HG03460 (cell line): ENCODE measurements around the gene ADAMTS7.
"Not testable (repeated sequence)": the region's sequence is repeated elsewhere in the genome, so short reads cannot be mapped to it uniquely, and the experiment has no call there.

Experiments used
- ATAC-seq: cut with Tn5 transposase; IDR thresholded peaks from one replicate; pipeline ENCODE4 v1.9.1; 2021; ENCODE audit not compliant: unreplicated experiment

Gene ADAMTS7

DNA sequence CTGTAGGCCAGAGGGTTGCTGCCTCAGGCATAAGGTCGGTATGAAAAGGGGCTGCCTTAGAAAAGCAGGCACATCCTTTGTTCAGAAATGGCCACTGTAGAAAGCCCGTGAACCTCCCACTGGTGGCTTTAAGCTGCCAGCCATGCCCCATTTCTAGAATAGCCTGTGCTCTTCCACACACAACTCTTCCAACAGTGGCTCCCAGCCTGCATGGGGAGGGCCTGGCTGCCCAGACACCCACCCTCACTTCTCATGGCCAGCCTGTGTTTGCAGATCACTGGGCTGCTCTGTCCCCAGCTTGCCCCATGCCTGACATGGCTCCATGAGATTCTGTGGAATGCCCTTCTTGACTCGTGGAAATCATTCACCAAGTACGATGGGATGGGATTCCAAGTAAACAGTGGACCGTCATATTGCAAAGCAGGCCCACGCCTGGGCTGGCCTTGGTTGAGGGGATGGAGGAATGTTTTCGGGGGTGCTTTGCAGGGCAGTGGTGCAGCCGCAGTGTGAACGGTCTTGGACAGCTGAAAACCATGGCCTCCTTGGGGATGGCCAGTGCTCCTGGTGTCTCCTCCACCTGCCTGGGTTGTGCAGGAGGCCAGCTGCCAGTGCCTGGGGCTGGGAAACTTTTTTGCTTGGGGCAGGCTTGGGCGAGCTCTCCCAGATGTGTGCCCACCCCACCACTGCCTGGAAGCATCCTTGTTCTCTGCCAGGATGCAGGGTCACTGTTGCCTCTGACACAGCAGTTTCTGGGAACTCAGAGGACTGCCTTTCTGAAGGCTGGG, 57.3 kb downstream of the ADAMTS7 start:
- ATAC-seq: not testable (repeated sequence)

DNA sequence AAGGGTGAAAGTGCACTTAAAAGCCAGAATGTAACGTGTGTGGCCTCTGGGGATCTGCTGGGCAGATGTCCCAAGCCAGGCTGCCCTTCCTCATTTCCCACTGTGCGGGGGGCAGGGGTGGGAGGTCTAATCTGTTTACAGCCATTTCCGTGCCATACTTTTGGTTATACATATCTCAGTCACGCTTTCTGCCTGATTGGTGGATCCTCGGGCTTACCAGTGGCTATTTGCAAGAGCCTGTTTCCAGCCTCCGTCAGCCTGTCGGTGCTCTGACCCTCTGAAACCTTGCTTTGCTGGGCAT, 58.0 kb downstream of the ADAMTS7 start:
- not testable (repeated sequence) for ATAC-seq

DNA sequence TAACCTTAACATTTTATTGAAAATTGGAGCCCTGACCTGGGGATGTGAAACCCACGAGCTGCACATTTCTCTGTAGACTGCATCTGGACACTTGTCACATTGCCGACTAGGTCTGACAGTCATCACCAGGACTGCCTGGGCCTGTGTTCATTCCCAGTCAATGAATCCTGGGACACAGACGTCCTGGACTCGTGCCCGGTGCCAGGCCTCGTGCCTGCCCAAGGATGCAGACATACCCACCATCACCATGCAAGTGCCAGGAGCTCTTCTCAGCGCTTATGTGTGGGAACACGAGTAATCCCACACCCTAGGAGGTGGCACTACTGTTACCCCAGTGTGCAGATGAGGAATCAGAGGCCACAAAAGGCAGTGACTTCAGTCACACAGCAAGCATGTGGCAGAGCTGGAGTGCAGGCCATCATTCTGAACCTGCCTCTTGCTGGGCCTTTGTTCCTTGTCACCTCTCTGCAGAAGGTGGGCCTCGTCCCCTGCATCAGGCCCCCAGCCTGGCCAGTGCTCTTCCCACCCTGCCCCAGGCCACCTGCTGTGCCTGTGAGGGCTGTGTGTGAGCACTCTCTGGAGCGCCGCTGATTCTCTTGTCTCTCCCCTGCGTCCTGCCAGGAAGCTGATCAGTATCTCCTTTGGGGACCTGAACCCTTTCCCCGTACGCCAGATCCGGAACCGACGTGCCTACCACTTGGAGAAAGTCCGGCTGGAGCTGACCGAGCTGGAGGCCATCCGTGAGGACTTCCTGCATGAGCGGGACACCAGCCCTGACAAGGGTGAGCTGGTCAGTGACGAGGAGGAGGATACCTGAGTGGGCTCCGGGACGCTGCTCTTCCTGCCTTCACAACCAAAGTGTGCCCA, 58.5 kb downstream of the ADAMTS7 start:
- no peak for ATAC-seq

DNA sequence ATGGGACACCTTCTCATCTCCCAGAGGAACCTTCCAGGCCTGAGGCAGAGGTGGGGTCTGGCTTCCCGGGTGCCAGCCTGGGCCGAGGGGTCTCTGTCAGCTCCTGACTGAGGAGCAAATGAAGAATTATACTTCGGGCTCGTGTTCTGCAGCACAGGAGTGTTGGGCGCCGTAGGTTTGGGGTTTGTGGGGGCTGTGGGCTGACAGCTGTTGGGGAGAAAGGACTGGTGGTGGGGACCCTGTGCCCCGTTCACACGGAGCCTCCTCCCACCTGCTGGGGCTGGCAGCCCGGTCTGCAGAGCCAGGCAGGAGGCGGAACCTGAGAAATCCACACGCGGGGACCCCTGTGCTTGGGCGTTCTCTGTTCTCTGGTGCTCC, 59.7 kb downstream of the ADAMTS7 start:
- ATAC-seq: no peak

DNA sequence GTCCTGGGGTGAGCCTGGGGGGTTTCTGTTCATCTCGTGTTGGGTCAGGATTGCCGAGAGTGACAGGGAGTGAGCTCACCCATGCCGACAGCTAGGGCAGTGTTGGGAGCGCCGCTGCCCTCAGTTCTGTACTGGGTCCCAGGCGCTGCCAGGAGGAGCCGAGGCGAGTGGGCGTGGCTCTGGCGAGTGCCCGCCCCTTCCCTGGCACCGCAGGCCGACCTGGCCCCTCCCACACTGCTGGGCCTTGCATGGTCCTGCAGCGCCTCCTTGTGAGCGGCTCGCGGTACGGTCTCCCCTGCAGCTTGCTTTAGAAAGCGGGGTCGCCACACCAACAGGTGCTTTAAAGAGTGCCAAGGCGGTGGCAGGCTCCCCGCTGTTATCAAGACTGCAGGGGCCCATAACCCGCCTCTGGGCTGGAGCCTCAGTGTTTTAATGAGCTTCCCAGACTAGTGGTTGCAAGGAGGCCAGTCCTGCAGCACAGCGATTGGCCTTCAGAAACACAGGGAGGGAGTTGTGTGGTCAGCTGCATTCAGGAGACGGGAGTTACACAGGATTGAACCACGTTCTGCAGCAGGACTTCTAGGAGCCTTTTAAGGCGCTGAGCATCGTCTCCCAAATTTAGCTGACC, 60.2 kb downstream of the ADAMTS7 start:
- peak; percentile 88 for ATAC-seq

DNA sequence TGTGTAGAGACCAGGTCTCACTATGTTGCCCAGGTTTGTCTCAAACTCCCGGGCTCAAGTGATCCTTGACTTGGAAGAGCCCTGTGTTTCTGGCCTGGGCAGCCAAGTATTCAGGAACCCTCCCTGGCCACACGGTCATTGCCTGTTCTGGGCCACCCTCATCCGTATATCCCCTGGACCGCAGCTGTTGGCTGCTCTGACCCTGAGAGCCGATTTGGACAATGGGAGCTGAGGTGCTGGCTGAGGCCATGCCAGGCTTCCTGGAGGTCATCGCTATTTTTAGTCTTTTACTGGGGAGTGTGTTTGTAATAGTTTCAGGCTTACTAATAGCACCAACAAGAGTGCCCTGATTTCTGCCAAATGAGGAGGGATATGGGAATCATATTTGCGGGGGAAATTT, 60.7 kb downstream of the ADAMTS7 start:
- no peak for ATAC-seq

DNA sequence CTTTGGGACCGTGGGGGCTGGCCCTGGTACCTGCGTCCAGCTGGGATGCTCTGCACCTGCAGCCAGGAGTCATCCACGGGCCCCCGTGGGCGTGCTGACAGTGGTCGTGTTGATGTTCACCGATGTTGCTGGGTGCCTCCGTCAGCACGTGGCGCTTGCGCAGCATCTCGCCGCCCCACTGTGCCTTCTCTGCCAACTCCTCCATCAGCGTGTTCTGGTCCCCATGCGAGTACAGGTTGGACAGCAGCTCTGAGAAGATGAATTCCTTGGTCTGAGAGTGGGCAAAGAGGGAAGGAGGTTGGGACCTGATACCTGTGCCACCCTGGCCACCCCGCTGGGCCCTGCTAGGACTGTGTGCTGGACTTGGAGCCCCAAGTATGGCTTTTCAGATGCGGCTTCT, 61.4 kb downstream of the ADAMTS7 start:
- ATAC-seq: no peak

DNA sequence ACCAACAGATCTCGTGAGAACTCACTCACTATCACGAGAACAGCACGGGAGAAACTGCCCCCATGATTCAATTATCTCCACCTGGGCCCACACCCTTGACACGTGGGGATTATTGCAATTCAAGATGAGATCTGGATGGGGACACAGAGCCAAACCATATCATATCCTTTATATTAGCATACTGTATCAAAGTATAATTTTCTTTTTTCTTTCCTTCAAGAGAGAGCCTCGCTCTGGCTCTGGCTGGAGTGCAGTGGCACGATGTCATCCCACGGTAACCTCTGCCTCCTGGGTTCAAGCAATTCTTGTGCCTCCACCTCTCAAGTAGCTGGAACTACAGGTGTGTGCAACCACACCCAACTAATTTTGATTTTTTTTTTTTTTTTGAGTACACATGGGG, 63.4 kb downstream of the ADAMTS7 start:
- ATAC-seq: not testable (repeated sequence)

DNA sequence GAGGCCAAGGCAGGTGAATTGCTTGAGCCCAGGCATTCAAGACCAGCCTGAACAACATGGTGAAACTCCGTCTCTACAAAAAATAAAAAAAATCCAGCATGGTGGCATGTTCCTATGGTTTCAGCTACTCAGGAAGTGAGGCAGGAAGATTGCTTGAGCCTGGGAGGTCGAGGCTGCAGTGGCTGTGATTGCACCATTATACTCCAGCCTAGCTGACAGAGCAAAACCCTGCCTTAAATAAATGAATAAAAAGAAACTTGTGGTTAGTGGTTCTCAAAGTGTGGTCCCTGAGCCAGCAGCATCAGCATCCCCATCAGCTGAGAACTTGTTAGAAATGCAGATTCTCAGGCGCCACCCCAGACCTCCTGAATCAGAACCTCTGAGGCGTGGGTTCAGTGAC, 69.6 kb downstream of the ADAMTS7 start:
- ATAC-seq: not testable (repeated sequence)

DNA sequence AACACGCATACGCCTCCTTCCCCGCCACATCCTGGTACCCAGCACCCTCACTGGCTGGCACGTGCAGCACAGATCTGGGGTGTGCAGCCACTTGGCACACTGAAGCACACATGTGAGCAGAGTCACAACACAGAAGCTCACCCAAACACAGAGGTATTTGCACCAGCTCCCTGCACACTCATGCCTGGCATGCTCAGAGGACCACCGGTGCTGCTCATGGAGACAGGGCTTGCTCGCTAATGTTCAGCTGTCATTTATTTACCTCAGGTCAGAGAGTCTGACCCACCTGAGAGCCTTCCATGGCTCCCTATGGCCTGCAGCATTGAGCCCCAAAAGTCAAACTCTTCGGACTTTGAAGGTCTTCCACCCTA, 70.4 kb downstream of the ADAMTS7 start:
- ATAC-seq: no peak

DNA sequence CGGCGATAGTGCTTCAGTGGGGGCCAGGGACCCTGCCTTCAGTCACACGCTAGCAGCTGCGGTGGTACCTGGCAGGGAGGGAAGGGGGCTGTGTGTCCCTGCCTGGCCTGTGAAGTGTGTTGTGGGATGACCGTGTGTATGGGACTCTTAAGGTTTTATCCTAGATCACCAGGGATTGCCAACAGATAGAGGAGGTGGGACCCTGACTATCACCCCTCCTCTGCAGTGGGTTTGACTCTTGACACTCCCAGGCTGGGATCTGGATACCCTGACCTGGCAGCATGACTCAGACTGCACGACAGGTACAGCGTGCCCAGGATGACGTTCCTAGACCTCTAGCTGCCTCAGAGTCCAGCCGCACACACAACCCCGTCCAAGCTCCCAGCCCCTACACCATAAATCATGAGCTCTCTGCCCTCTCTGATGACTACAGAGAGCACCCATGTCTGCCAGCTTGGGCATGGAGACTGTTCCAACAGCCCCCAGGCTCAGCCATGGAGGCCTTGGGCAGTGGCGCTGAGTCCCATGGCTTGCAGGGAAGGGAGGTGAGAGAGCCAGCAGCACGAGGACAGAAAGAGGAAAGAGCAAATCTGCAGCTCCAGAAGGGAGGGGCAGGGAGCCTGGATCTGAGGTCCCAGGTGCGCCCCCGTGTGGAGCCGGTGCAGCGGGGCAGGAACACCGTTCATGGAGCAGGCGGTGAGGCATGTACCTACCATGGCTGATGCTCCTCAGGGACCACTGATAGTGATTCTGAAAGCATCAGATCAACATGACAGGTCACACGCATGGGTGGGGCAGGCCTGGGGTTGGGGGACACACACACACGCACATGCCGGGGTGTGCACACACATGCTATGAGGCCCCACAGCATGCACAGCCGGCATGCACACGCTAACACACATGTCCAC, 71.0 kb downstream of the ADAMTS7 start:
- no peak for ATAC-seq

DNA sequence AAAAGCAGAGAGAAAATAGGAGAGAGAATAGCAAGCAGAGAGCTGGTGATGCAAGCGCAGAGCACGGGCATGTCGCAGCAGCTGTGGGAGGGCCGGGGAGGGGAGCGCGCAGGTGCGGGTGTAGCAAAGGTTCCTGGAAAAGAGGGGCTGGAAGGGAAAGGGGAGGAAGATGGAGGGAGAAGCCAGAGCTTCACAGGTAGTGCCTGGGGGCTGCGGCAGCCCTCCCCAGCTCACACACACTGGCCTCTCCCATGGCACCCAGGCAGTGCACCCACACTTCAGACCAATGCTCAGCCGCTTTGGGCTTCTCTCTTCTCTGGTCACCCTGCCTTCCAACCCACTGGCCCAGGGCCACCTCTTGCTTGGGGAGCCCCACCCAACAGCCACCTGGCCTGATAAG, 72.1 kb downstream of the ADAMTS7 start:
- no peak for ATAC-seq

DNA sequence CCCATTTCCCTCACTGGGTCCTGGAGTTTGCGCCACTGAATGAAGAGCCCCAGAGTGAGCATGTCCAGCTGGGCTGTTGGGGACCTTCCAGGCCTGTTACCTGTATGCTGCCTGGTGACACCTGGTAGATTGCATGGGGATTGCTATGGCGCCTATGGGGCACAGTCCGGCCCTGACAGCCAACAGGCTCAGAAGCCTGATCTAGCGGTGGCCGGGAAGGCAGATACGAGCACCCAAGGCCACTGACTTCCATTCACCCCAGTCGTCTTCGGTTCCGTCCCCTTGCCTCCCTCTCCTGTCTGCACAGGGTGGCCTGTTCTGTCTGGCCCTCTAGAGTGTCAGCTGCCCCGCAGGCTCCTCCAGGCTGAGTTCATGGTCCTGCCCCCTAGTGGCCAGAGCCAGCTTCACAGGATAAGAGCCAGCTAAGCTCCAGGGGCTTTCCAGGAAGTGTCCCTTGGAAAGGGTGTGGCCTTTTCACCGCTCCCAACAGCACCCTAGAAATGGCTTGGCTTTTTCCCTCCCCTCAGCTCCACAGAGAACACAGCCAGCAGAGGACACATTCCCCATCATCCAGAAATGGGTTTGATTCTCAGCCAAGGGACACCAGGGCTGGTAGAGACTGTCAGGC, 73.2 kb downstream of the ADAMTS7 start:
- ATAC-seq: not testable (repeated sequence)

DNA sequence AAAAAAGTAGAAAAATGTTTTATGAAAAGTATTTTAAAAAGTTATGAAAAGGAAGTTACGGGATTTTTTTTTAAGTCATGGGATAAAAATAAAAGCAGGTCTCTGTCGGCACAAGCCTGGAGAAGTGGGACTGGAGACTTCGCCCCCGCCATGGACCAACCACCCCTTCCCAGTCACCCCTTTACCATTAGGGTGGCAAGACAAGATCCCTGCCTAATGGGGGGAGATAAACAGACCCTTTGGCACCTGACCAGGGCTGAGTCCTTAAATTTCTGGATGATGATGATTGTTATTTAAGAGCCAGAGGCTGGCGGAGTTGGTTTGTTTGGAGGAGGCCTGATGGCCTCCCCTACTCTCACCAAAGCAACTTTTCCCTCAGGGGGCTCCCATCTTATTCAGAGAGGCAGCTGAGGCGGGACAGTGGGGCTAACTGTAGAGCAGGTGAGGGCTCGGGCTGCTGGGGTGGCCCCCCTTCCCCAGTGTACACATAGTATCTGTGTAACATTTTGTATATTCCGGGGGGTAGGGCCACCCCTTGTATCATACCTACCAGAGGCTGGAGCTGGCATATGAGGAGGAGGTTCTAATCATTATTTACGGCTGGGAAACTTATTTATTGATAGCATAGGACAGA, 74.0 kb downstream of the ADAMTS7 start:
- no peak for ATAC-seq

DNA sequence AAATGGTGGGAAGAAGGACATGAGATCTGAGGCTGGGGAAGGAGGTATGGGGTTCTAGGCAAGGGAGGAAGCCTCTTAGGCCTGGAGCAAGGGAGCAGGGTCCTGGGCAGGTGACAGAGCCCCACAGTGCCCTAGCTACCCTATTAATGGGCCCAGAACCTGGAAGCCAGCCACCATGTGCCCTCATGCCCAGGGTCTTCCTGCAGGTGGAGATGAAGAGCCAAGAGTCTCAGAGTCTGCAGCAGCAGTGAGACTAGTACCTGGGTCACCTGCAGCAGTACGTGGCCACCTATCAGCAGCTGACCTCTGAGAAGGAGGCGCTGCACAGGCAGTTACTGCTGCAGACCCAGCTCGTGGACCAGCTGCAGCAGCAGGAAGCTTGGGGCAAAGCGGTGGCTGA, 75.0 kb downstream of the ADAMTS7 start:
- not testable (repeated sequence) for ATAC-seq

DNA sequence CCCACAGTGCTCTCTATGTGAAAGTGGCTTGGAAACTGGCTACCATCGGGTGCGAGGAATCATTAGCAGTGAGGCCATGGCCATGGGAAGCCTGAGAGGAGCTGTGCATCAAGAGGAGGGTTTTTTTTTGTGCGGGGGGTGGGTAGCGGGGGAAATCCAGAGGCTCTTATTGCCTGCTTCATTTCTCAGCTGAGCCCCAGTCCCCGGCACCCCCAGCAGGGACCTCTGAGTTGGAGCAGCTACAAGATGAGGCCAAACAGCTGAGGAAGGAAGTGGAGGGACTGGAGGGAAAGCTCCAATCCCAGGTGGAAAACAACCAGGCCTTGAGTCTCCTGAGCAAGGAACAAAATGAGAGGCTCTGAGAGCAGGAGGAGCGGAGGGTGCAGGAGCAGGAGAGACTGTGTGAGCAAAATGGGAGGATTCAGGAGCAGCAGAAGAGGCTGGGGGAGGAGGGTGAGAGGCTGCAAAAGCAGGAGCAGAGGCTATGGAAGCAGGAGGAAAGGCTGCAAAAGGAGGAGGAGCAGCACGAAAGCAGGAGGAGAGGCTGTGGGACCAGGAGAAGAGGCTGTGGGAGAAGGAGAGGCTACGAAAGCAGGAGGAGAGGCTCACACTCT, 76.7 kb downstream of the ADAMTS7 start:
- ATAC-seq: no peak

DNA sequence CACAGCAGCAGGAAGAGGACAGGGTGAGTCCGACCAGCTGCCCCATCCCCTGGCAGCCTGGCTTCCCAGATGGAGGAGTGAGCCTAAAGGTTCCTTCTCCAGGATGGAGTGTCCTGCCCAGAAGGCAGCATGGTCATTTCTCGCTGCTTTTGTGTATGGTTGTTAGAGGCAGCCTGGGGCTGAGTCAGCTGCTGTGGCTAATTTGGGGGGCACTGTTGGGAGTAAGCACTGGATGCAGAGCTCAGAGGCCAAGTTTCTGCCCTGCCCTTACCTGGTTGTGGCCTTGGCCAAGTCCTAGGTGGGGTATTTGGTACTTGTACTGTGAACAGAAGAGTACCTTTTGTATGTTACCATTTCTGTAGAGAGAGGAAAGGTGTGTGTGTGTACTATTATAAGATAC, 78.6 kb downstream of the ADAMTS7 start:
- no peak for ATAC-seq

DNA sequence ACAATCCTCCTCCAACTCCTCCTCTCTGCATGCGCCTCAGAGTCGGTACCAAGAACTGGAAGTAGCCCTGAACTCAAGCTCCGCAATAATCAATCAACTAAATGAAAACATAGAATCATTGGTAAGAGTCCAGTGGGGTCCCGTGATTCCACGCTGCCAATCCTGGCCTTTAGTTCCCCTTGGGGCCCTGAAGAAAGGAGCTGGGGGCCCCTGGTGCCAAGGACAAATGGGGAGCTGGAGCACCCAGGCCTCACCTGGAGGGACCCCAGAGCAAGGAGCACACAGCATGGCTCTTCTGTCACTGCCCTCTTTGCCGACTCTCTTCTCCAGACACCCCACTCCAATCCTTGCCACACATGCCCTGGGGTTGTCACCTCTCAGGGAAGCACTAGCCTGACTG, 80.3 kb downstream of the ADAMTS7 start:
- ATAC-seq: no peak

DNA sequence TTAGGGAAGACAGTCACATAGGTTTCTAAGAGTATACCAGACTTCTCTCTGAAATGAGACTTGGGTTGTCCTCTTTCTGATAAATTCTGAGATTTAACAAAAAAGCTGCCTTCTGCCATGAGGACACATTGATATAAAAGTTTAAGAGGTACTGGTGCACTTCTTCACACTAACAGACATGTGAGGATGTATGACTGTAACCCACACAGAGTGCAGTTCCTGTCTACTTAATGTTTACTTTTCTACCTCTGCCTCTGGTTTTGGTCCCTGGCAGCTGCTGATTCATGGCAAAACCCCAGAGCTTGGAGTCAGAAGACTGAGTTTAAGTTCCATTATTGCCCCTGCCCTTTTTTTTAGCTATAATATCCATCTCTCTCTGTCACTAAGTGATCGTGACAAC, 82.8 kb downstream of the ADAMTS7 start:
- ATAC-seq: not testable (repeated sequence)

DNA sequence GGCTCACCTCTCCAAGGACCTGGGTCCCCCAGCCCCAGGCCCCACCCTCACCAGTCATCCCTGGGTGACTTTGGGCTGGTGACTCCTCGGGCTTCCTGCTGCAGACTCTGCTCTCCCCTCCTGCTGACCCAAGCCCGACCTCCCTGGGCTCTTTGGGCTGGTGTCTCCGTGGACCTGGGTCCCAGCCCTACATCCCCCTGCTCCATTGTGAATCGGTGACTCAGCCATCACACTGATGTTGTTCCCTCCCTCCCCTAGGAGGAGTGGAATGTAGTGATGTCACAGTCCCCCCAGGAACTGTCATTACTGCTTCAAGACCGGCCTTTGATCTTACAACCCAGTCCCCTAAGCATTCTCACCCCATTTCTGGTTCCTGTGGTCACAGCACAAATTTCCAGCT, 83.7 kb downstream of the ADAMTS7 start:
- no peak for ATAC-seq
